HG03097 (cell line): ENCODE data around the gene CTIF.

Experiments
- ATAC-seq: cut with Tn5 transposase; IDR thresholded peaks from one replicate; pipeline ENCODE4 v1.9.1; 2021; ENCODE audit not compliant: unreplicated experiment, low FRiP score

CTIF gene

GRCh38 chr18:48765053-48765452, 226.2 kb downstream of the CTIF start:
- ATAC-seq = no peak

DNA sequence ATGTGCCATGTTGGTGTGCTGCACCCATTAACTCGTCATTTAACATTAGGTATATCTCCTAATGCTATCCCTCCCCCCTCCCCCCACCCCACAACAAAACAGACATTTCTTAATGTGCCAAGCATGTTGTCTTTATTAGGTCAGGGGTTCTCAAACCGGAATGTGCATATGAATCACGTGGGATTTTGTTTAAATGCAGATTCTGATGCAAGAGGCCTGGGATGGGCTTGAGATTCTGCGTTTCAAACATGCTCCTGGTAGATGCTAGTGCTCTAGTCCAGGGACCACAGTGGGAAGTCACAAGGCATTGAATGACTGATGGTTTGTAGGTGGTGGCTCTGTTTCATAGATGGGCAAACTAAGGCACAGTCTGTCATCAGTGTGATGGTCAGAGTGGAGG, 227.2 kb downstream of the CTIF start:
- ATAC-seq = no peak

- ATAC-seq = no peak
These were observed 227.7 kb downstream of the CTIF start for GRCh38 chr18:48766487-48766886.

DNA sequence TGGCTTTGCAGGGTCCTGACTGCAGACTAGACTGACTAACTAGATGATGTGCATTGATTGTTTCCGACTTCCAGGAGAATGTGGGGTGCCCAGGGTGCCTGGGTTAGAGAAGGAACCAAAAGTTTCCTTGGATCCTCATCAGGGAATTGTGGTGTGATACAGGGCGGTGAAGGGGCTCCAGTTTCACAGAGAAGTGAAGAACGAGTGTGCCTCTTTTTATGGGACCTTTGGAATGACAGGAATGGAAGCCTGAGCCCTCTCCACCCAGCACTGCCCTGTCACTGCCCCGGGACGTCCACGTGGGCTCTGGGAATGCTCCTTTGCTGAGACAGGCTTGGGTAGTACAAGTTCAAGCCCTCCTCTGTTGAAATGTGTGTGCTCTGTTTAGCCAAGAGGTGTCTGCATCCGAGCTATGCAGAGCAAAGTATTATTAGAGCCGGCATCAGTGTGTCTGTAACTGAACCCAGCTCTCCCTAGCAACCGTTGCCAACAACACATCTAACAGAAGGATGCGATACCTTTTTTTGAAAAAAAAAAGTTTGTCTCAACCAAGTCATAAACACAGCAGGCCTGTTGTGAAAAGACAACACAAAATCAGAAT, 228.4 kb downstream of the CTIF start:
- no peak for ATAC-seq

- ATAC-seq = no peak
These were observed 230.3 kb downstream of the CTIF start for GRCh38 chr18:48769006-48769636.

DNA sequence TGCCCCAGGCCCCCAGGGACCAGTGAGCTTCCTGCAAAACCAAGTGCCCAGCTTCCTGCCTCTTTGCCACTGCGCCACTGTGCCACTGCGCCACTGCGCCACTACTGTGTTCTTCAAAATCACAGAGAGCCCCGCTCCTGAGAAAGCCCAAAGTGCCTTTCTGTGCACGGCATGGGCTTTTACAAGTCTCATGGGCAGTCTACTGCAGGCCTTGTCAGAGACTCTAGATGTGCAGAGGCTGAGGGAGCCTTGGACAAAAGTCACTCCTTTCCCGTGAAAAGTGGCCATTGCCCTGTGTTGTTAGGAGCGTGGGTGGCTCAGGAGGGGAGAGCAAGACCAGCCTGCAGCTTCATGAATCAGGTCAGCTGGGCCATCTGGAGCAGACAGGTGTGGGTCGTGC, 231.4 kb downstream of the CTIF start:
- ATAC-seq = no peak

DNA sequence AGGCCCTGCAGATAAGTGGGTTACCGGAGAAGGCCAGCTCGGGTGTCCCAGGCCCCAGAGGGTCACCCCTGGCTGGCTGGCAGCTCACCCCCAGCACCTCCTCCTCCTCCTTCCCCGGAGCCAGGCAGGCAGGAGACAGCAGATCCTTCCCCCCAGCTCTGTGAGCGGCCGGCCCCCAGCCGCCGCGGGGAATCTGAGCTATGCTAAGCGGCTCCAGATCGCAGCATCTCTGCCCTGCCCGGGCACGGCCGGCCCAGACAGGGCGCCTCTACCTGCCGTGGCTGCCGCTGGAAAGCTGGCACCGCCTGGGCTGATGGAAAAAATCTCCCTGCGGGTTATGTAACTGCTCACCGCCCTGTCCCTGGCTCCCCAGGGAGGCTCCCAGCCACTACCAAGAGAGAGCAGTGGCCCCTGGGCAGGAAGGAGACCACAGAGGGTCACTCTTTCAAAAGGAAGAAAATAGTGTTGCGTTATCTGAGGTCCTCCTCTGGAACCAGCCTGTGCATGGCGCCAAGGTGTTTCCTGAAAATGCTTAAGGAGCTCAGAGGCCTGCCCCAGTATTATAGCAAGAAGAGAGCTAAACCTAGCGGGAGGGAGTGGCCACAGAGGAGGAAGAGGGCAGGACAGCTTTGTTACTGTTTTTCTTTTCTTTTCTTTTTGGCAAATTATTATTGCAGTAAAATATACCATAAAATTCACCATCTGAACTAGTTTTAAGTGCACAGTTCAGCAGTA, 233.0 kb downstream of the CTIF start:
- ATAC-seq = no peak

DNA sequence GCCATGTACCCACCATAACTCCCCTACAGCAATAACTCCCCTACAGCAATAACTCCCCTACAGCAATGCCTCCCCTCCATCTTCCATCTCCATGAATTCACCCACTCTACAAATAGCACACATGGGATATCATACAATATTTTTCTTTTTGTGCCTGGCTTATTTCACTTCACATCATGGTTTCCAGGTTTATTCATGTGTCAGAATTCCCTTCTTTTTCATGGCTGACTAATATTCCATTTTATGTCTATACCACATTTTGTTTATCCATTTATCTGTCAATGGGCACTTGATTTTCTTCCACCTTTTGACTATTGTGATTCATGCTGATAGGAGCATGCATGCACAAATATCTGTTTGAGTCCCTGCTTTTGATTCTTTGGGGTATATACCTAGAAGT, 233.6 kb downstream of the CTIF start:
- no peak for ATAC-seq

DNA sequence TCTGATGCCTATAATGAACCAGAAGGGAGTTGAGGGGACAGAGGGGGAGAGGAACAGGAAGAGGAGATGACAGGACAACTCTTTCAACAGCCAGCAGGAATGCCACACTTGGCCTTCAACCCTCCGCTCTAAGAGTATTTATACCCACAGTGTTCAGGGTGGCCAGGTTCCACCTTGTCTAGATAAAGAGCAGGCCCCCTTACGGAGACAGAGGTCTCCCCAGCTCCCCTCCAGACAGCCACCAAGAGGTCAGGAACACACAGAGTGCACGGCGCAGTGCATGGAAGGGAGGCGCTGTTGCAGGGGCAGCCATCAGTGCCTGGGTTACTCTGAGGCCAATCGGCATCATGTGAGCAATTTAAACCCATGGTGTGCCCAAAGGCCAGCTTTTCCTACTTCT, 235.0 kb downstream of the CTIF start:
- no peak for ATAC-seq

DNA sequence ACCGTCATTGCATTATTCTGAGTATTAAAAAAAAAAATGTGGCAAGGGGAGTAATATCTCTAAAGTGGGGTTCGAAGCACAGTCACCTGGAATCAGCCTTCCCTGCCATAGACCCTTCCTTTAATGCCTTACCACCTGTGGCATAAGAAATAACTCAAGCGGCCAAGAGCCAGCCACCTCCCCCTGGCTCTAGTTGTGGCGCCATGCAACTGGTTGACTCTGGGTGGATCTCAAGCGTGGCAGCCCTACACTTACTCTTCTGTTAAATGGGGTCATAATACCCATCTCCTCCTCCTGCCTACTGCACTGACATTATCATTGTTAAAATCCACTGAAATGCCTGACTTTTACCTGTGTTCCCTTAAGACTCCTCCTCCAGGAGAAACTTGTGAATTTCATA, 236.1 kb downstream of the CTIF start:
- no peak for ATAC-seq

- ATAC-seq = no peak
These were observed 236.7 kb downstream of the CTIF start for GRCh38 chr18:48775372-48776155.

GRCh38 chr18:48776156-48776555, 237.3 kb downstream of the CTIF start:
- ATAC-seq = no peak

- ATAC-seq = no peak
These were observed 237.8 kb downstream of the CTIF start for GRCh38 chr18:48776641-48777025.

DNA sequence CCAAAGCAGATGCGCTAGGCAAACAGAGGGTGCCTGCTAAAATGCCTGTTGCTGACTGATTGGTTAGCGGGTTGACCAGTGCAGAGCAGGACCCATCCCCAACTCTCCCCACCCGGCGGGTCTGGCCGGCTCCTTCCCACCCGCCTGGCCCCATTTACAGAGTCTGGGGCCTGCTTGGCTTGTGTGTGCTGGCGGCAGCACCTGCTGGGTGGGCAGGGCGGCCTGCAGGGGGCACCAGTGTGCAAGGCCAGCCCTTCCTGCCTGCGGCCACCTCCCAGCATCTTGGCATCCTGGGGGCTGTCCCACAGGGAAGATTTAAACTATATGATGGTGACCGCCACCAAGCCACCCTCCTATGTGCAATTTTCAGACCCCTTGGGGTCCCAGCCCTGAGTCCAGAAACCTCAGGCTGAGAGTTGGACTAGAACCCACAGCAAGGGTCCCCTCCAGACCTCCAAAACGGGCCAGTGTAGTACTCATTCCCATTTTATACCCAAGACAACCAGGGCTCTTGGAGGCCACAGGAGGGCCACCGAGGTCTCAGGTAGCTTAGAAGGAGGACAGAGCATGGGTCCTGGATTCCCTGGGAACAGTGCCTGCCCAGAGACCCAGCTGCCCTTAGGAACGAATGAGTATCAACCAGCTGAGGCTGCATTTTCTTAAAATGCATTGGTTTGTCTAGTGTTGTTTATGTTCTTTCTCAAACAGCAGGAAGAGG, 238.4 kb downstream of the CTIF start:
- ATAC-seq = no peak

- no peak for ATAC-seq
These were observed 238.9 kb downstream of the CTIF start for GRCh38 chr18:48777744-48778116.

GRCh38 chr18:48778344-48779011, 239.6 kb downstream of the CTIF start:
- no peak for ATAC-seq

DNA sequence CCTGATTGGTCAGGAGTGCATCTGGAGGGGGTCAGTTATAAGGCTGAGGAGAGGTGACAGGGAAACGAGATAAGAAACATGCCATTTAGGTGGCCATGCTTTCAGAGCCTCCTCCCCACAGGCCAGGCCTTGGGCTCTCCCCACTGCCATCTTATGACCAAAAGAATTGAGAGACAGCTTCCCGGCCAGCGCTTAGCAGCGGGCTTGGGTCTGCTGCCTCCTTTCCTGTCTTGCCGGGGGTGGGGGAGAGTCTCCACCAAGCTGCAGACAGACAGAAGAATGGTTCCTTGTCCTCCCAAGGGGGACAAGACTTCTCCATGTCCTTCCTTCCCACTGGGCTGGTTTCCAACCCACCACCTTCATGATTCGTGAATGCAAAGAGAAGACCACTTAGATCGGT, 240.6 kb downstream of the CTIF start:
- ATAC-seq = no peak

- ATAC-seq = no peak
These were observed 241.5 kb downstream of the CTIF start for GRCh38 chr18:48780201-48780912.

DNA sequence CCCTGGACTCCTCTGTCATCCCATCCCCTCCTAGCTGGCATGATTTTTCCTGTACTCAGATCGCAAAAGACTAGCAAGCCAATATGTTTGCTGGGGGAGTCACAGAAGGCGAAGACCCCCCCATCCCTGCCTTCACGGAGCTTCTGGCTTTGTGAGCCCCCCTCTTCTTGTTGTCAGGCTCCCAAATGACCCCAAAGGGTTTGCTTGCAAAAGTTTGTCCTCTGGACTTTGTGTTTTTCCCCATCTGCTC, 242.0 kb downstream of the CTIF start:
- no peak for ATAC-seq
